EL (cell line): ENCODE data around the gene TMCO6.
"Not testable (repeated sequence)": the region's sequence is repeated elsewhere in the genome, so short reads cannot be mapped to it uniquely, and the experiment has no call there.

Experiments used
- DNase-seq: peaks from one replicate; pipeline ENCODE4 v3.0.0-alpha.2; 2016

The TMCO6 gene

DNA sequence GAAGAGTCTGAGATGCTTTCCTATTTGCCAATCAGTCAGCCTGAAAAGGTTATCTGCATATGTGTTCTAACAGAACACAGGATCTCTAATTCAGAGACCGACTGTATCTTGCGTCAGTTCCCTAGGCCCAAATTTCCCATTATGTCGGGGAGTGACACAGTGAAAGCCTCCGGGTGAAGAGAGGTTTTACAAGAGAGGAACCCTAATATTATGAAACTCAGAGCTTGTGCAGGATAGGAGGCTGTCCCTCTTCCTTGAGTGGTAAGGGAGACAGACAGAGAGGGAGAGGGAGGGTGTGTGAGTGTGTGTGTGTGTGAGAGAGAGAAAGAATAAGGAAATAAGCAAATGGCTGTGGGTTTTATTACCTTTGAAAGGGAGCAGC, 8.2 kb upstream of the TMCO6 start:
- no peak for DNase-seq

DNA sequence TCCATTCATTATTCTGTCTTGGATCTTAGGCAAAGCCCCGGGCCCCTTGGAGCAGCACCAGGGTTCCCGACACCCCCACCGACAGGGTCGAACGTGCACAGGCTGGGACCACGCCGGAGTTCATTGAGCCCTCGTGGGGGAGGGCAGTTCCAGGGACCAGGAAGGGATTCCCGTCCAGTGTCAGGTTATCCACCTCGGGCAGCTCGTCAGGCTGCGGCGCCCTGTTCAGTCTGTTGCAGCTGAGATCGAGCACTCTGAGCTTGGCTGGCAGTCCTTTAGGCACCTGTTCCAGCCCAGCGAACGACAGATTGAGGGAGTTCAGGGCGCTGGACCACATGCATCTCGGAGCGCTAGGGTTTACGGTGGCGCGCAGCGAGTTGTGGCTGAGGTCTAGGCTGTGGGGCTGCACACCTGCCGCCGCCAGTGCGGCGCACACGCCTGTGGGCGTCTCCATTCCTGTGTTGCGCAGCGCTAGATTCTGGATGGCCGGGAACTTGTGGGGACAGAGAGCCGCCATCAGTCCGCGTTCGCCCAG, 7.4 kb upstream of the TMCO6 start:
- DNase-seq, result no peak

DNA sequence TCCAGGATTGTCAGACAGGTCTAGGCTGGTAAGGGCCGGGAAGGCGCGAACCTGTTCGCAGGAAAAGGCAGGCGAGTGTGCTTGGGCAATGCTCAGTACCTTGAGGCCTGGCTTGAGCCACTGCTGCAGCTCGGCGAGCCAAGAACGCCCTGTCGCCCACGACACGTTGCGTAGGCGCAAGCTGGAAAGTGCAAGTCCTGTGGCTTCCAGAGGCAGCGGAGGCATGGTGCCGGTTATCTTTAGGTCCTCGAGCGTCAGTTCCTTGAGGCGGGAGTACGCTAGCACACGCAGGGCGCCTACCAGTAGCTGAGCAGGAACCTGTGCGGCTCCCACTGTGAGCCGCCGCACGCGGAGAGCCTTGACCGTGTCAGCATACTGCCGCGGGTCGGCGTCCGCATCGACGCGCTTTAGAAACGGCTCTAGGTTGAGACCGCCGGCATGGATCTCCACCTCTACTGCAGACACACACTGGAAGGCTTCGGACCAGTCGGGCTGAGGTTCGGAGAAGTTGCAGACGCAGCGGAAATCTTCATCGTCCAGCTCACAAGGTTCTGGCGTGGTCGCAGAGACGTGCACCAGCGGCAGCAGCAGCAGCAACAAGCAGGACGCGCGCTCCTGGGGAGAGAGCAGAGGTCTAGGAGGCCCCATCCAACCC, 6.8 kb upstream of the TMCO6 start:
- peak; percentile 63 for DNase-seq

DNA sequence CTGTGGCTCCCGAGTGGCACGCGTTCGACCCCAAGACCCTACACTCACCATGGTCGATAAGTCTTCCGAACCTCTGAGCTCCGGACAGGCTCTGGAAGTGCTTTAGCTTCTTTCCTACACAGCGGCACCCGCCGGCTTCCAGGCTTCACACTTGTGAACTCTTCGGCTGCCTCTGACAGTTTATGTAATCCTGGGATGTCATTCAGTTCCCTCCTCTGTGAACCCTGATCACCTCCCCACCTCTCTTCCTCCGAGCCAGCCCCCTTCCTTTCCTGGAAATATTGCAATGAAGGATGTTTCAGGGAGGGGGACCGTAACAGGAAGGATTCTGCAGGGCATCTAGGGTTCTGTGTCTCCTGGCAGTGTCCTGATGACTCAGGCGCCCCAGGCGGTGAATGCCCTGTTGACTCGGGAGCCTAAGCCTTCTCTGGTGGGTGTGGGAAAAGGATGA, 6.2 kb upstream of the TMCO6 start, which contains the start of gene CD14:
Gene CD14, minus strand, starts transcription at position 155 of the 451 bp plus-strand sequence. Its CDS starts 104 bp downstream, at position 51.
- peak; percentile 86 for DNase-seq

DNA sequence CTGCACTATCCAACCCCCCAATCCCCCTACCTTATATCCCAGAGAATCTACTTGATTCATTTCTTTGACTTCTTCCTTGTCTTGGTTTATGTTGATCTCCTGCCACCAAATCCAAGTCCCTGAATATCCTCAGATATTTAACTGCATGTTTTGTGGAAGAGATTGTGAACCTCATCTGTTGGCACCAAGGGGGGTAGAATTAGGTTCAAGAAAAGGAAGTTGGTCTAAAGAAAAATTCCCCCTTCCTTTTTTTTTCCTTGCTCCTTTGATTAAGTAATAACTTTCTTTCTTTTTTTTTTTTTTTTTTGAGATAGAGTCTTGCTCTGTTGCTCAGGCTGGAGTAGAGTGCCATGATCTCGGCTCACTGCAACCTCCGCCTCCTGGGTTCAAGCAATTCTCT, 5.8 kb upstream of the TMCO6 start:
- no peak for DNase-seq

DNA sequence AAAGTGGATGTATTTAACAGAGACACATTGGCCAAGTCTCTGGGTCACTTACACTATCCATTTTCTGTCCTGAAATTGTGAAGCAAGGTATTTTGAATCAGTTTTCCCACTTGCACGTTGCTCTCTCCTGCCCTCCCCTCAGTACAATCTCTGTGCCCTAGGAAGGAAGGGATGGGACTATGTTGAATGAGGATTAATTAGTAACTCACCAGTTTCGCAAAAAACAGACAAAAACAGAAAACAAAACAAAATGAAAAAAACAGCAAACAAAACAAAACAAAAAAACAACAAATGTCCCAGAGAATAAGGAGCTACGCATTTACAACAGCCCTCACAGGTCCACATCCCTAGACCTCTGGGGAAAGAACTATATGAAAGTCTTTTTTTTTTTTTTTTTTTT, 5.1 kb upstream of the TMCO6 start:
- DNase-seq, result no peak

DNA sequence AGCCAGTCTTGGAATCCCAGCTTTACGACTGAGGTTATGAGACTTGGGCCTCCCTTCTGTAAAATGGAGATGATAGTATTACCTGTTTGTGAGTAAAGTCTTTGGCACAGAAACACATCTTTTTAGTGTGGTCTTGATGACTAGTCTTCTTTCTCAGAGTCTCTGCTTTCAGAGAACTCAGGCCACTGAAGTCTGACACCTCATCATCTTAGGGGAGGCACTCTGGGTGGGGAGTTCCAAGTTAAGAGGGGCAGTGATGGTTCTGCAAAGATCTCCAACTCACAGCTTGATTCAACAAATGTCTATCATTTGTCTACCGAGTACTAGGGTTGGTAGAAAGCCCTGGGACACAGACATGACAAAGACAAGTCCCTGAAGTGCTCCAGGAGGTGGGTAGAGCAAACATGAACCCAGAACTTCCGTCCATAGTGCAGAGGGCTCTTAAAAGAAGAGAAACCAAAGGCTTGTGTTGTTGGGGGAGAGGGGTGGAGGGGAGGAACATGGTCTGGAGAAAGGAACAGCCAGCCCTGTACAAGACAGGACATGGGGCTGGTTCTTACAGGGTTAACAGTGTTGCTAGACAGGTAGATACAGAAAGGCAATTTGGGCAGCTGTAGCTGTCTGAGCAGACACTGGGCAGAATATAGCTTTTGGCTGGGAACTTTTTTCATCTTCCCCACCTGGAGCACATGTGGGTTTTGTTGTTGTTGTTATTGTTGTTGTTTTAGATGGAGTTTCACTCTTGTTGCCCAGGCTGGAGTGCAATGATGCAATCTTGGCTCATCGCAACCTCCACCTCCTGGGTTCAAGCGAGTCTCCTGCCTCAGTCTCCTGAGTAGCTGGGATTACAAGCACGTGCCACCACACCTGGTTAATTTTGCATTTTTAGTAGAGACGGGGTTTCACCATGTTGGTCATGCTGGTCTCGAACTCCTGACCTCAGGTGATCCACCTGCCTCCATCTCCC, 3.7 kb upstream of the TMCO6 start:
- DNase-seq, result no peak

DNA sequence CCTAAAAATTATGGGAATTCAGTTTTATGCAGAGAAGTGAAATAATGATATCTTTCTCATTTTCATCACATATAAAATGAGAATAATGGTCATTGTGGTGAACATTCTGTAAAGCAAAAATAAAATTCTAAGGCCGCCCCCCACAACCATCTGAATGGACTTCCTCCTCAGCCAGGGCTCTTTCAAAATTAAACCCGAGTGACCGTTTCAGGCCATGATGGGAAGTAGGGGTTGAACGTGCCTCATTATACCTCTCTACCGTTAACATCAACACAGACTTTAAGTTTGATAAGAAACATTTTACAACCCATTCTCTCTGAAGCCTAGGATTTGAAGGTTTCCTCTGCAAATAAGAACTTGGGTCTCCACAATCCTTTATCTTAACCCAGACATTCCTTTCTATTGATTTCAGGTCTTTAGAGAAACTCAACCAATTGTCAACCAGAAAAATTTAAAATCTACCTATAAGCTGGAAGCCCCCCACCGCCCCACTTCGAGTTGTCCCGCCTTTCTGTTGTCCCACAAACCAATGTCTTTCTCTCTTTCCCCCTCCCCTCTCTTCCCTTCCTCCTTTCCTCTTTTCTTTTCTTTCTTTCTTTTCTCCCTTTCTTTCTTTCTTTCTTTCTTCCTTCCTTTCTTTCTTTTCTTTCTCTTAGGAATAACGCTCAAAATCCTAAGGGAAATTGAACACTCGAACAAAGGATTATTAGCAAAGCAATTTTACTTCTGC, 1.7 kb upstream of the TMCO6 start:
- DNase-seq, result no peak

DNA sequence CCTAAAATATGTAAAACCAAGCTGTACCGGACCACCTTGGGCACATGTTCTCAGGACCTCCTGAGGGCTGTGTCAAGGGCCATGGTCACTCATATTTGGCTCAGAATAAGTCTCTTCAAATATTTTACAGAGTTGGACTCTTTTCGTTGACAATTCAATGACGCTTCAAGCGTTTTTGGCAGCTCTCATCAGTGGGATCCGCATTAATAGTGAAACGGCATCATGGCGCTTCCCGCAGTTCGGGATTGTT, 428 bp upstream of the TMCO6 start:
- DNase-seq, result not testable (repeated sequence)

DNA sequence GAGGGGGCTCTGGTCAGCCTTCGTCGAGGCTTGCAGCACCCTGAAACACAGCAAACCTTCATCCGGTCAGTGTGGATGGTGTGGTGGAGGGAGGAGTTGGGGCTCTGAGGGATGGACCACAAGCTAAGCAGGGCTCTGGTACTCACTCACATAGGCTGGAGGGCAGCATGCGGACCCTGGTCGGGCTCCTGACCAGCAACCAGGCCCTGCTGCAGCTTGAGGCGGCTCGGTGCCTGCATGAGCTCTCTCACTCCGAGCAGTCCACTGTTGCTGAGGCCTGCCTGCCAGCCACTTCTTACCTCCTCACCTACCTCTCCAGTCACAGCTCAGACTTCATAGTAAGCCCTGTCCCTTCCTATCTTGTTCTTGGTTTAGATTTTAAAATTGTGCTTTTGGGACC, 2.5 kb downstream of the TMCO6 start:
- DNase-seq, result no peak

DNA sequence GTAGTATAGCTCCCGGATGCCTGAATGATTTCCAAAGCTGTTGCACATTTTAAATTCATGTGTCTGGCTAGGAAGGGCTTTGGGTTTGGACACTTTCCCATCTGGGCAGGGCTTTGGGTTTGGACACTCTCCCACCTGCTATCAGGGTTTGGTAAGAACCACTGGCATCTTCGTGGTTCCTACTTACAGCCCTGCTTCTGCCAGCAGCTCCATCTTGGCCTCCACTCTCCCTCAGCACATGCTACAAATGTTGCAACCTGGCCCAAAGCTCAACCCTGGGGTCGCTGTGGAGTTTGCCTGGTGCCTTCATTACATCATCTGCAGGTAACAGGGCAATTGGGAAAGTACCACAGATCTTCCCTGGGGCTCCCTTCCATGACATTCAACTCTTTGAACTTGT, 3.5 kb downstream of the TMCO6 start:
- no peak for DNase-seq

DNA sequence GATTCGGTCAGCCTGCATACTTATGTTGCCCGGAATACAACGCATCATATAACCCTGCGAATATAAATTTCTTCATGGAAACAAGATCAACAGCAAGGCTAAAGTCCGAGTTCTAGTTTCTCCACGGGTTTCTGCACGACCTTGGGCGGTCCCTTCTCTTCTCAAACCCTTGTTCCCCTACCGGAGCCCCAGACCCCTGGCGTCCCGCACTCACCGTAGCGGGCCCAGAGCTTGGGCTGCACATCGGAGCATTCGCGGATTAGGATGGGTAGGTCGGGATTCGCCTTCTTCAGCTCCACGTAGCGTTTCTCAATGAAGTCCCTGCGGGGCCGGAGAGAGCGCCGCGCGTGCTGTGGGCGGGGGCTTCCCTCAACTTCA, 7.8 kb downstream of the TMCO6 start:
- DNase-seq, result no peak

DNA sequence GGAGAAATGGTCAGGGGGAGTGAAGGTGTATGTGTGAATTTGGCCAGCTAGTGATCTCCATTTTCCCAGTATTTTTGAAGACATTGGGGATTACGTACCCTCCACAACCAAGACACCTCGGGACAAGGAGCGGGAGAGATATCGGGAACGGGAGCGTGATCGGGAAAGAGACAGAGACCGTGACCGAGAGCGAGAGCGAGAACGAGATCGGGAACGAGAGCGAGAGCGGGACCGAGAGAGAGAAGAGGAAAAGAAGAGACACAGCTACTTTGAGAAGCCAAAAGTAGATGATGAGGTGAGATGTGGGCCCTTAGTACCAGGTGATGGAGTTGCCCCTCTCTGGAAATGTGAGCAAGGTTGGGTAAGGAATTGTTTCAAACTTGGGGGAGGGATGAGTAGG, 19.6 kb downstream of the TMCO6 start:
- no peak for DNase-seq

DNA sequence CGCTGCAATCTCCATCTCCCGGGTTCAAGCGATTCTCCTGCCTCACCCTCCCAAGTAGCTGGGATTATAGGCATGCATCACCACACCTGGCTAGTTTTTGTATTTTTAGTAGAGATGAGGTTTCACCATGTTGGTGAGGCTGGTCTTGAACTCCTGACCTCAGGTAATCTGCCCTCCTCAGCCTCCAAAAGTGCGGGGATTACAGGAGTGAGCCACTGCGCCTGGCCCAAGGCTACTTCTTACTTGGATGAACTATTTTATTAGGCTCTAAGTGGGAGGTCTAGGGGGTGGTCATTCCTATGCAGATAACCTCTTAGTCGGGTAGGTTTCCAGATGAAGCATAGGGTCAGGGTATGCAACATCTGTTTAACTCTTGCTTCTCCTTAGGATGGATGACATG, 21.1 kb downstream of the TMCO6 start:
- not testable (repeated sequence) for DNase-seq

DNA sequence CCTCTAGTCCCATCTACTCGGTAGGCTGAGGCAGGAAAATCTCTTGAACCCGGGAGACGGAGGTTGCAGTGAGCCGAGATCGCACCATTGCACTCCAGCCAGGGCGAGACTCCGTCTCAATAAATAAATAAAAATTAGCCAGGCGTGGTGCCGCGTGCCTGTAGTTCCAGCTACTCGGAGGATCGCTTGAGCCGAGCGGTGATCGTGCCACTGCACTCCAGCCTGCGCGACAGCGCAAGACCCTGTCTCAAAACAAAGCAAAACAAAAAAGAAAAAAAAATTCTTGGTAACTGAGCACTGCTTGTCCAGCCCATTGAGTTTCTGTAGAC, 24.7 kb downstream of the TMCO6 start:
- no peak for DNase-seq

DNA sequence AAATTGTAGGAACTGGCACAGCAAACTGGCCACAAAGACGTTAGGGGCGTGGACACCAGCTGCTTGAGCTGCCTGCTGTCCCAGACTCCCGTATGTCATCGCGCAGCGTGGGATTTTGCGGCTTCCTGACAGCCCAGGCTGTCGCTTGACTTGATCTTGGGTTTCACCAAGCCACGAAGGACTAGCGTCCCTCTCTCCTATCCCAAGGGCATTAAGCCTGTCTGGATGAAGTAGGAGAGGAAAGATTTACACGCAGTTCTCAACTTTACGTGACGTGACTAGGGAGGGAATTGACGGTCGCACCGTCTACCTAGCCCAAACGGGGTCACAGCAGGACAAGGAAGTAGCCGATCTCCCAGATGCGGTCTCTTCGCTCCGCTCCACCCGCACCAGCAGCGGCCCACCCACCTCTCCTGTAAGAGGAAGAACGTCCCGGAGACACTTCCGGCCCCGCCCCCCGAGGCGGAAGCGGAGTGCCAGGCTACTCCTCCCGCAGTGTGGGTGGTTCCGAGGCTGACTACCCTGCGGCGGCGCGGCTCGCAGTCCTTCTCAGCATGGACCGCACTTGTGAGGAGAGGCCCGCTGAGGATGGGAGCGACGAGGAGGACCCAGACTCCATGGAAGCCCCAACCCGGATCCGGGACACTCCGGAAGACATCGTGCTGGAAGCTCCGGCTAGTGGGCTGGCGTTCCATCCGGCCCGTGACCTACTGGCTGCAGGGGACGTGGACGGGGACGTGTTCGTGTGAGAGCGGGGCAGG, 25.3 kb downstream of the TMCO6 start, which contains the start of gene WDR55:
Gene WDR55, plus strand, starts transcription at position 546 of the 761 bp plus-strand sequence. Its CDS starts 9 bp downstream, at position 555.
- DNase-seq, result peak; percentile 96

DNA sequence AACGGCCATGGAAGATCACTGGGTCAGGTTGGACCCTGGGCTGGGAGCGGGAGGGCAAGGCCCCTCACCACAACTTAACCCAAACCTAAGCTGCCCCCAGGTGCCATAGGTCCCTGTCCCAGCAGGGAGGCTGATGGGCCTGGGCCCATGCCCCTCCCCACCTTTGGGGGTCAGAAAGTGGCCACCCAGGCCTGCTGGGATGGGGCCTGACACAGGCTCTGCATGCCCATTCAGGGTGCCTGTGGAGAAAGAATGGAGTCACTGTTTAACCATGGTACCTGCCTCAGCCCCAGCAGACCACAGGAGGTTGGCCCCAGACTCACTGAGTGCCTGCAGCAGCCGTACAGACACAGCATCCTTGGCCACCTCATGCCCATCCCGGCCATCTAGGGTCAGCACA, 31.8 kb downstream of the TMCO6 start:
- DNase-seq, result not testable (repeated sequence)

DNA sequence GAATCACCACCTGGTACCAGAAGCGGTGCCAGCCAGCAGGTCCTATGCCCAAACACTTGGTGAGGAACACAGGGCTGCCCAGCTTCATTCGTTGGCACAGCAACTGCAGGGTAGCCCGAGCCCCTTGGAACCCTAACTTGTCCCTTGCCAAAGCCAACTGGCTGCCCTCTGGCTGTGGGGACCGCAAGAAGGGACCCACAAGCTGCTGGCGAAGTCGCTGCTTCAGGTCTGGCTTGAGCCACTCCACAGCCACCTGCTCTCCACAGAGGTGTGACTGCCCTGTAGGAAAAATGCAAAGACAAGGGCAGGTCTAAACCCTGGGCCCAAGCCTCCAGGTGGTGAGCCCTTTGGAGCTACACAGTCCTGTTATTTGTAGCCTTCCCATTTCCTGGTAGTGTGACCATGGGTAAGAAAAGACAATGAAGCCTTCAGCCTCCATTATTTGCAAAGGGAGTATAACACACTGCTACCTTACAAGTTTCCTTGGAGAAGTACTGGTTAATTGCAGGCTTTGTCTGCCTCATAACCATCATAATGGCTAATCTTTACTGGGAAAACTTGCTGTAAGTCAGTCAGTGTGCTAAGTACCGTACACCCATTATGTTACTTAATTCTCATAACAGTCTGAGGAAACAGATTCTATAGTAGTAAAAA, 32.3 kb downstream of the TMCO6 start:
- DNase-seq, result no peak

DNA sequence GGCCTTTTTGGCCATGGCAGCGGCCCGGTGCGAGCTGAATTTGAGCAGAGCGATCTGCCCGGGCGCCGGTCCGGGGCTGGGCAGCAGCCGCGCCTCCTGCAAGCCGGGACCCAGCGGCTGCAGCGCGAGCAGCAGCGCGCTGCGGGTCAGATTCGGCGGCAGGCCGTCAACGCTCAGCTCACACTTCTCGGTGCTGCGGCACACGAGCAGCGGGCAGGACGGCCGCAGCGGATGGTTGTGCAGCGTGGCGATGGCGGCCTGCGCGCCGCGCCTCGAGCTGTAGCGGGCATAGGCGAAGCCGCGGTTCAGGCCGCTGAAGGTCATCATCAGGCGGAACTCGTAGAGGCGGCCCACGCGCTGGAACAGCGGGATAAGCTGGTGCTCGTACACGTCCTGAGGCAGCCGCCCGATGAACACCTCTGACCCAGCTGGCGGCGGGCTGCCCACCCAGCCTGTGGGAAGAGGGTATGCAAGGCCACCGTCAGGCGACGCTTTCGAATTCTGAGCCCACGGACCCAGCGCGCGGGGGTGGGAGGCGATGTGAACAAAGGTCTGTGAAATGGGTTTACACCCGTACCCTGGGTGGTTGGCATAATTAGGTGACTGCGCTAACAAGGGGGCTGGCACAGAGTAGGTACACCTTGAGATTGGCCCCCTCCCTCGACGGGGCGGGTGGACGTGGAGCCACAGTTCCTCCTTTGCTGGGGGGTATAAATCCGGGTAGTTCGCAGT, 33.4 kb downstream of the TMCO6 start:
- DNase-seq, result peak; percentile 43

DNA sequence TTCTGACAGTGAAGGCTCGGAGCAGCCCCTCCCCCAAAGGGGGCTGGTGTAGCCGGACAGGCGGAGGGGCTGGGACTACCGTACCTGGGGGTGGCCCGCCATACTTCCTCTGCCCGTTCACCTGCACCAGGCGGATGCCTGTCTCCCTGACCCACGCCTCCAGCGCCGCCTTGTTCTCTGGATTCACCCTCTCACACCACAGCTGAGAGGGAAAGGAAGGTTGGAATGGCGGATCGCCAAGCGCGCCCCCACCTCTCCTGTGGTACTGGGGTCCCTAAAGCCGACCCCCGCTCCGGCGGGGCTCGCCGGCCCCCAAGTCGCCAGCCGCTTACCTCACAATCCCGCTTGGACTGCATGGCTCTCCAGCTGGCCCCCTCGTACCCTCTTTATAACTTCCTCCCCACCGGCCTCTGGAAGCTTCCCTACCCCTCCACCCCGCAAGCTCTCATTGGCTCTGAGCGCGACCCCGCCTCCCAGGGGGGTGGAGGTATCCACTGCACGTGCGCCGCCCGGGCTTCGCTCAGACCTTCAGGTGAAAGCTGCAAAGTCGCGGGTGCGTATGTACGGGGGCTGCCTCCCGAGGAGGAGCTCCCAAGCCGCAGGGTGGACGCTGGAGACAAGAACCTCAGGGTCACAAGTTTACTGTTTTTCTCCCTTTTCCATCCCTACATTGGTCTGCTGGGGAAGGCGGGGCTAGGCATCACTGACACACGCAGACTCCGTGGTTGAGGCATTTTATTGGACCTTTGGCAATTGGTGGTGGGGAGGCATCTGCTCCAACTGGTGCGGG, 34.1 kb downstream of the TMCO6 start, which contains the start of gene DND1:
Gene DND1, minus strand, starts transcription at position 390 of the 790 bp plus-strand sequence. Its CDS starts 34 bp downstream, at position 356.
- DNase-seq, result no peak
